Measurements from ENCODE around the gene OR10G3.

OR10G3 gene

GRCh38 chr14:21535545-21536417, 44.1 kb downstream of the OR10G3 start:
- no peak for DNase-seq

- DNase-seq = no peak
Observed at GRCh38 chr14:21534576-21534975, 45.3 kb downstream of the OR10G3 start.

GRCh38 chr14:21533294-21533693, 46.6 kb downstream of the OR10G3 start:
- no peak for DNase-seq

- DNase-seq = no peak
Observed at GRCh38 chr14:21529515-21529914, 50.4 kb downstream of the OR10G3 start.

GRCh38 chr14:21528381-21529348, 51.2 kb downstream of the OR10G3 start:
- no peak for DNase-seq

- DNase-seq = no peak
Observed at GRCh38 chr14:21527318-21527679, 52.6 kb downstream of the OR10G3 start.

- DNase-seq = no peak
Observed at GRCh38 chr14:21526672-21527317, 53.1 kb downstream of the OR10G3 start.

- DNase-seq = peak in 57 of 58 donors; percentile 11 to 88 (median 69)
Observed at GRCh38 chr14:21525962-21526671, 53.8 kb downstream of the OR10G3 start, which contains the start of gene SALL2. Gene SALL2, minus strand, starts transcription at chr14:21526346. Its CDS starts 219 bp downstream, at chr14:21526127.

- DNase-seq = peak in 16 of 58 donors; percentile 4 to 58 (median 14)
Observed at GRCh38 chr14:21525571-21525961, 54.3 kb downstream of the OR10G3 start.

- peak in 5 of 58 donors; percentile 5 to 33 (median 8) for DNase-seq
Observed at GRCh38 chr14:21524575-21525490, 55.0 kb downstream of the OR10G3 start.

- no peak for DNase-seq
Observed at GRCh38 chr14:21523203-21523602, 56.7 kb downstream of the OR10G3 start.

GRCh38 chr14:21521501-21521900, 58.4 kb downstream of the OR10G3 start:
- no peak for DNase-seq

GRCh38 chr14:21520767-21521166, 59.1 kb downstream of the OR10G3 start:
- DNase-seq = no peak

- DNase-seq = no peak
Observed at GRCh38 chr14:21518725-21519124, 61.2 kb downstream of the OR10G3 start.

Data from anterior cingulate cortex (tissue), 58 donors.